Caco-2 (cell line): ENCODE measurements around the gene MACROD2. TPM values are rescaled to one million over a fixed set of nuclear protein-coding genes. Genes with fewer than 3 reads are reported as not detected.

ENCODE experiments used
- BruUV-seq: library from RNA; stranded (reverse); fragments of 400-500 nt; replicated peaks from 2 replicates; lab custom pipeline; 2021; lab: Mats Ljungman, UMichigan
- CTCF ChIA-PET: fragments of 300-600 bp; sonication (Branson Sonifier 250); formaldehyde crosslinking; loops from one replicate; lab custom pipeline; 2022; ENCODE audit warnings: antibody characterized with exemption; lab: Charles Lee
- POLR2A ChIA-PET: fragments of 300-600 bp; sonication (Branson Sonifier 250); formaldehyde crosslinking; loops from one replicate; lab custom pipeline; 2022; ENCODE audit warnings: antibody characterized with exemption; lab: Charles Lee
- DNase-seq, 2 experiments: peaks; one replicate each; pipeline versions ENCODE4 v3.0.0 to v3.0.0-alpha.2; 2020 to 2022
- H3K27me3 ChIP-seq: replicated peaks from 2 replicates; pipeline ENCODE4 v1.6.0; 2011; ENCODE audit warnings: low read length; ENCODE audit not compliant: control insufficient read depth, insufficient read depth
- H3K36me3 ChIP-seq: 2 replicates; pipeline ENCODE4 v1.5.1; 2011; ENCODE audit warnings: low read length; ENCODE audit not compliant: control insufficient read depth, insufficient read depth
- H3K4me1 ChIP-seq: fragments of 250-450 bp; sonication (Bioruptor Pico); 2 replicates; pipeline ENCODE4 v1.5.1; 2020; ENCODE audit warnings: mild to moderate bottlenecking
- H3K4me3 ChIP-seq: 2 replicates; pipeline ENCODE4 v1.5.1; 2011; ENCODE audit warnings: low read depth, mild to moderate bottlenecking, control low read depth, low read length
- H3K9me3 ChIP-seq: fragments of 250-450 bp; sonication (Bioruptor Pico); 2 replicates; pipeline ENCODE4 v1.5.1; 2020; ENCODE audit warnings: mild to moderate bottlenecking, moderate library complexity
- H3K27ac Mint-ChIP-seq: one replicate; pipeline ENCODE4 v1.8.0; 2022; ENCODE audit warnings: mixed read lengths; ENCODE audit not compliant: unreplicated experiment
- H3K27me3 Mint-ChIP-seq: one replicate; pipeline ENCODE4 v1.8.0; 2022; ENCODE audit warnings: mixed read lengths; ENCODE audit not compliant: insufficient read depth, unreplicated experiment
- H3K36me3 Mint-ChIP-seq: one replicate; pipeline ENCODE4 v1.8.0; 2022; ENCODE audit warnings: mild to moderate bottlenecking, mixed read lengths; ENCODE audit not compliant: insufficient read depth, unreplicated experiment
- H3K4me1 Mint-ChIP-seq: one replicate; pipeline ENCODE4 v1.8.0; 2022; ENCODE audit warnings: low read depth, mixed read lengths; ENCODE audit not compliant: unreplicated experiment
- H3K4me3 Mint-ChIP-seq: one replicate; pipeline ENCODE4 v1.8.0; 2022; ENCODE audit warnings: mild to moderate bottlenecking, moderate library complexity, mixed read lengths; ENCODE audit not compliant: unreplicated experiment
- H3K9me3 Mint-ChIP-seq: one replicate; pipeline ENCODE4 v1.8.0; 2022; ENCODE audit warnings: mixed read lengths; ENCODE audit not compliant: unreplicated experiment
- CTCF ChIP-seq, 2 experiments: fragments of 200-600 bp in 1 of 2; IDR thresholded peaks; 1 replicate in 1 of 2; 2 replicates in 1 of 2; pipeline versions ENCODE4 v1.5.1 to v1.8.0; 2011 to 2022; ENCODE audit warnings: antibody characterized with exemption in 1 of 2, control low read depth in 1 of 2, inconsistent platforms in 1 of 2, low read depth in 1 of 2, low read length in 1 of 2, mild to moderate bottlenecking in 1 of 2, moderate library complexity in 1 of 2; ENCODE audit not compliant: insufficient read depth in 1 of 2, severe bottlenecking in 1 of 2, unreplicated experiment in 1 of 2
- intact Hi-C: fragments of 100-400 bp; cut with micrococcal nuclease; formaldehyde crosslinking; loops from one replicate; pipeline ENCODE4 v1.10.0; 2022; ENCODE audit not compliant: unreplicated experiment
- total RNA-seq: library from RNA; stranded (reverse); gene quantifications from 2 replicates; pipeline ENCODE4 v1.2.3, GENCODE V29; 2022

MACROD2 gene
- total RNA-seq, 1 experiment from 2014 or later, result 6.4 TPM

DNA sequence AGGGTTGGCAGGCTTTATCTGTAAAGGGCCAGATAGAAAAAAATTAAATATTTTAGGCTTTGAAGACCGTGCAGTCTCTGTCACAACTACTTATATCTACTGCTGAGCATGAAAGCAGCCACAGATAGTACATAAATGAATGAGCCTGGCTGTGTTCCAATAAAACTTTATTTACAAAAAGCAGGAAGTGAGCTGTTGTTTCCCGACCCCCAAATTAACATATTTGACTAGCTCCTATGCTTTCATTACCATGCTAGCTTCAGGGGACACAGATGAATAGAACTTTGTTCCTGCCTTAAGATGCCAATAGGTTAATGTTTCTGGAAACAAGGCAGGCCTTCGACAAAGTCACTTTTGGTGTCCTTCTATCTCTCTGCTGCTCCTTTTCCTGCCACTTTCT, 1400.1 kb downstream of the MACROD2 start:
- H3K36me3 ChIP-seq, result no peaks in the 10 kb centered on the region
- Mint-ChIP-seq H3K27me3 (no peaks in the 10 kb centered on the region), H3K36me3 (no peaks in the 10 kb centered on the region), H3K9me3 (peaks cover 24% of the 10 kb centered on the region), H3K27ac (no peak overlapping the region), H3K4me3 (no peak overlapping the region), H3K4me1 (peaks cover 13% of the 10 kb centered on the region)
- no TSS peak for BruUV-seq
- H3K4me3 ChIP-seq, result no peak overlapping the region
- no peak for TF ChIP-seq CTCF (IDR thresholded peaks at IDR 0.05; ENCODE audit: insufficient read depth in 1 of 2, low read depth in 1 of 2, low read length in 1 of 2, severe bottlenecking in 1 of 2, unreplicated experiment in 1 of 2)
- H3K4me1 ChIP-seq, result peaks cover 9% of the 10 kb centered on the region
- intact Hi-C loops, result no loop called here
- DNase-seq, result no peak
- POLR2A ChIA-PET, result no interaction called here
- CTCF ChIA-PET, result no interaction called here
- H3K9me3 ChIP-seq, result no peaks in the 10 kb centered on the region
- no peaks in the 10 kb centered on the region for H3K27me3 ChIP-seq

DNA sequence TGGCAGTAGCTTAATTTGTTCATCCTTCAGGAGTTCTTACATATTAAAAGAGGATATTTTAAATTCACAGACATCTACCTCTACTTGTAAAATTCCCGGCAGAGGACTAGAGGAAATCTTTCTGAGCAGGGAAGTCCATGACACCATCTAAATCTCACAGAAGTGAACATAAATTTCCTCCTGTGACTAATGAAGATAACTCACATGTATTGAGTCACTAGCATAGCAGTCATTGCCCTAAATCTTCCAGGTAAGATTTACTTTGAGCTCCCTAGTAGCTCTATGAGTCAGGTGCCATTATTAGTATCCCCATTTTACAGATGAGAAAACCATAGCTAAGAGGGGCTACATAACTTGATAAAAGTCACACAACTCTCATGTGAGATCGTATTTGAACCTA, 1400.7 kb downstream of the MACROD2 start:
- Mint-ChIP-seq H3K27ac (no peak overlapping the region), H3K27me3 (no peaks in the 10 kb centered on the region), H3K9me3 (peaks cover 24% of the 10 kb centered on the region), H3K36me3 (no peaks in the 10 kb centered on the region), H3K4me1 (peaks cover 13% of the 10 kb centered on the region), H3K4me3 (no peak overlapping the region)
- no peak for DNase-seq
- ChIA-PET CTCF (no interaction called here), POLR2A (no interaction called here)
- H3K27me3 ChIP-seq, result no peaks in the 10 kb centered on the region
- no peaks in the 10 kb centered on the region for H3K36me3 ChIP-seq
- TF ChIP-seq CTCF (IDR thresholded peaks at IDR 0.05; ENCODE audit: insufficient read depth in 1 of 2, low read depth in 1 of 2, low read length in 1 of 2, severe bottlenecking in 1 of 2, unreplicated experiment in 1 of 2), result no peak
- no peak overlapping the region for H3K4me3 ChIP-seq
- H3K4me1 ChIP-seq, result peaks cover 9% of the 10 kb centered on the region
- BruUV-seq, result no TSS peak
- no peaks in the 10 kb centered on the region for H3K9me3 ChIP-seq
- intact Hi-C loops, result no loop called here

DNA sequence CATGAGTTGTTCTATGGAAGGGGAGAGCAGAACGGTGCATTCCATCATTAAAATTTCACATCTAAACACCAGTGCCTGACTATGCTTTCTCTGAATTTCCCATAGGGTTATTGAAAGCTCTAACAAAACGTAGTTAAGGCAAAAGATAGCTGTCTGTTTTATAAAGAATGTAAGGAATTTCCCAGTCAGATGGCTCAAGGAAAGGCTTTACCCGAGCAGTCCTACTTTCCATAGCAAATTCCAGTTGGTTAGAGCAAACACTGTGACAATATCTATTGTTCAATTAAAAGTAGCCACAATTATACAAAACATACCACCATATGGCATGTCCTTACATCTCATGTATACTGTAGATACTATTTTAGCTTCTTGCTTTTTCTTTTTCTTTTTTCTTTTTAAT, 1401.6 kb downstream of the MACROD2 start:
- H3K9me3 Mint-ChIP-seq, result peaks cover 24% of the 10 kb centered on the region
- no peak overlapping the region for H3K27ac Mint-ChIP-seq
- POLR2A ChIA-PET, result no interaction called here
- intact Hi-C loops, result no loop called here
- TF ChIP-seq CTCF (IDR thresholded peaks at IDR 0.05; ENCODE audit: insufficient read depth in 1 of 2, low read depth in 1 of 2, low read length in 1 of 2, severe bottlenecking in 1 of 2, unreplicated experiment in 1 of 2), result no peak
- H3K4me1 Mint-ChIP-seq, result peaks cover 13% of the 10 kb centered on the region
- Histone ChIP-seq H3K4me3 (no peak overlapping the region), H3K27me3 (no peaks in the 10 kb centered on the region), H3K4me1 (peaks cover 9% of the 10 kb centered on the region), H3K9me3 (no peaks in the 10 kb centered on the region), H3K36me3 (no peaks in the 10 kb centered on the region)
- CTCF ChIA-PET, result no interaction called here
- BruUV-seq, result no TSS peak
- no peak for DNase-seq
- no peak overlapping the region for H3K4me3 Mint-ChIP-seq
- H3K36me3 Mint-ChIP-seq, result no peaks in the 10 kb centered on the region
- H3K27me3 Mint-ChIP-seq, result no peaks in the 10 kb centered on the region
